SJCRH30 (cell line): ENCODE data around the gene CEACAM3. TPM values are rescaled to one million over a fixed set of nuclear protein-coding genes. Genes with fewer than 3 reads are reported as not detected.

Experiments used
- DNase-seq, 2 experiments: peaks; one replicate each; pipeline ENCODE4 v3.0.0-alpha.2; 2015 to 2020
- H3K27ac ChIP-seq: fragments of 250-450 bp; sonication (Bioruptor Pico); 2 replicates; pipeline ENCODE4 v1.5.1; 2020; ENCODE audit warnings: mild to moderate bottlenecking, moderate library complexity
- H3K27me3 ChIP-seq: fragments of 250-450 bp; sonication (Bioruptor Pico); 2 replicates; pipeline ENCODE4 v1.5.1; 2020; ENCODE audit warnings: mild to moderate bottlenecking, moderate library complexity
- H3K36me3 ChIP-seq: fragments of 250-450 bp; sonication (Bioruptor Pico); 2 replicates; pipeline ENCODE4 v1.5.1; 2020; ENCODE audit warnings: mild to moderate bottlenecking, moderate library complexity
- H3K4me1 ChIP-seq: fragments of 250-450 bp; sonication (Bioruptor Pico); 2 replicates; pipeline ENCODE4 v1.5.1; 2020; ENCODE audit warnings: mild to moderate bottlenecking, moderate library complexity
- H3K4me3 ChIP-seq: fragments of 250-450 bp; sonication (Bioruptor Pico); 2 replicates; pipeline ENCODE4 v1.5.1; 2020; ENCODE audit warnings: mild to moderate bottlenecking, moderate library complexity
- H3K9me3 ChIP-seq: fragments of 250-450 bp; sonication (Bioruptor Pico); replicated peaks from 2 replicates; pipeline ENCODE4 v1.5.1; 2020; ENCODE audit warnings: mild to moderate bottlenecking, moderate library complexity
- total RNA-seq: library from RNA; depleted of rRNA; stranded (reverse); fragments of >200 nt; shearing (Covaris generic); gene quantifications from 2 replicates; pipeline ENCODE4 v1.2.3, GENCODE V29; 2014

CEACAM3 gene
- total RNA-seq, 1 experiment from 2014 or later = not detected

DNA sequence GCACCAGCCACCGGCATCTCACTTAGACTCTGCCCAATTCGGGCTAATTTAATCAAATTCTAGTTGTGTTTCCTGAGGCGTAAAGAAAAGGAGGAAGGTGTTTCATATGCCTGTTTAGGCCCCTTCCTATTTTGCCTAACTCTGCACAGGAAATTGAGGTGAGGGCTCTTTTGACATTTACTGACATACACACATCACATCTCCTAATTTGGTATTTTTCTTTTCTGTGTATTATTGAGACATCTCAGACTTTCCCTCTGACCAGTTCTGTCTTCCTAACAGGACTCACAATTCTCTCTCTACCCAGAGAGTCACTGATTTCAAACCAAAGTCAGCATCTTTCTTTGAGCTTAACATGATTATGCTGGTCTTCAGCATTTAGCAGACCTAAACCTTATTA is 7.9 kb downstream of the CEACAM3 start:
- Histone ChIP-seq H3K4me3 (no peak overlapping the region), H3K36me3 (no peaks in the 10 kb centered on the region)
- DNase-seq = no peak

DNA sequence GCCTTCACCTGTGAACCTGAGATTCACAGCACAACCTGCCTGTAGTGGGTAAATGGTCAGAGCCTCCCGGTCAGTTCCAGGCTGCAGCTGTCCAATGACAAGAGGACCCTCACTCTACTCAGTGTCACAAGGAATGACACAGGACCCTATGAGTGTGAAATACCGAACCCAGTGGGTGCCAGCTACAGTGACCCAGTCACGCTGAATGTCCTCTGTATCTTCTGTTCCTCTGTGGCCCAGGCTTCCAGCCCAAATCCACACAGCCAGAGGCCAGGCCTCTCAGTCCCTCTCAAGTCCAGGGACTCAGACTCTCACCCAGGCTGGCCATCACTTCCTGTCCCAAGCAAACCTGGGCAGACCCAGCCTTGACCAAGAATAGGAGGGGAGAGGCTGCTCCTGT is 10.8 kb downstream of the CEACAM3 start:
- Histone ChIP-seq H3K36me3 (no peaks in the 10 kb centered on the region), H3K4me3 (no peak overlapping the region), H3K27me3 (peaks cover 12% of the 10 kb centered on the region), H3K27ac (no peak overlapping the region), H3K4me1 (no peaks in the 10 kb centered on the region), H3K9me3 (no peaks in the 10 kb centered on the region)
- no peak for DNase-seq

More for the DNA sequence above, 7.9 kb downstream of the CEACAM3 start:
- Histone ChIP-seq H3K4me1 (no peaks in the 10 kb centered on the region), H3K9me3 (no peaks in the 10 kb centered on the region; the same call in 1 of the 2 replicates), H3K27me3 (peaks cover 8% of the 10 kb centered on the region), H3K27ac (no peak overlapping the region)

DNA sequence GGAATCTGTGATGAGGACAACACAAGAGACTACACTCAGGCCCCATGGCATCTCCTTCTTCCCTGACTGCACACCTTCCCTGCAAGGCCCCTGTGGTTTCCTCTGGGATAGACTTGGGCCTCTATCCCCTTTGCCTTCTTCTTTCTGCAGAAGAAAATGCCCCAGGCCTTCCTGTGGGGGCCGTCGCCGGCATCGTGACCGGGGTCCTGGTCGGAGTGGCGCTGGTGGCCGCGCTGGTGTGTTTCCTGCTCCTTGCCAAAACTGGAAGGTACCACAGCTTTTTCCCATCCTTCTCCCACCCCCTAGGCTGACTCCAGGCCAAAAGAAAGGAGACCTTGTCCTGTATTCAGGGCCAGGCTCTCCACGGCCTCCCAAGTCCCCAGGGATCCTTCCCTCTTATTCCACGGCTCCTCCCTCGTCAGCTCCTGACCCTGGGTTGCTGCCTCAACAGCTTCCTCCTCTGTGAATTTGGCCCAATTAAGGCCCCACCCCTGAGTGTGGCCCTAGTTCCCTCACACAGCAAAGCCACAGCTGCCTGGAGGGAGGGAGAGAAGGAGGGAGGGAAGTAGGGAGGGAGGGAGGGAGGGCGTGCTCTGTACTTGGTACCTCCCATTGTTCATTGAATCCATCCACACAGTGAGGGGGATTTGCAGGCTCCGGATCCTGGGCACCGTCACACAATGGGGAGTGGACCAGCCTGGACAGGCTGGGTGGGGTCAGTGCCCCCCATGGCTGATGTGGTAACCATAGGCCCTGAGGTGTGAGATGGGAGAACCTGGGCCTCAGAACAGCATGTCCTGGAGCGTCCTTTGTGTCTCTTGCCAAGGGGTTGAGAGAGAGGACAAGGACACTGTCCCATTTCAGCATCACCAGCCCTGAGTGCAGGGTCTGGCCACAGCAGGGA is 12.5 kb downstream of the CEACAM3 start:
- H3K27me3 ChIP-seq = peaks cover 12% of the 10 kb centered on the region
- H3K4me1 ChIP-seq = no peaks in the 10 kb centered on the region
- no peak overlapping the region for H3K4me3 ChIP-seq
- no peaks in the 10 kb centered on the region for H3K9me3 ChIP-seq
- H3K36me3 ChIP-seq = no peaks in the 10 kb centered on the region
- DNase-seq = no peak
- no peak overlapping the region for H3K27ac ChIP-seq

DNA sequence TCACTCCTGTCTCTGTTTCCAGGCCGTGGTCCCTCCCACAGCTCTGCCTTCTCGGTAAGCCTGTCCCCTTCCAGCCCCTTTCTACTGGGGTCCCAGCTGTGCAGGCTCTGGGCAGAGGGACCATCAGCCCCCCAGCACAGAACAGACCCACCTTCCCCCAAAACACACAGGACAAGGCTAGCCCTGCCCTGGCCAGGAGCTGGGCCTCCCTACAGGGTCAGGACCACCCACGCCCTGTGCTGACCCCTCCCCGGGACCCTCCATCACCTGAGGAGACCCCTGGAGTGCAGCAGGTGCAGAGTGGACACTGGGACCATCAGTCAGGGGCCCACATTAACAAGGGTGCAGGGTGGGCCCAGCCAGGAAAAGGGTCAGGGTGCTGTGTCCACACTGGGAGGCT is 13.9 kb downstream of the CEACAM3 start:
- Histone ChIP-seq H3K27me3 (peaks cover 20% of the 10 kb centered on the region), H3K36me3 (no peaks in the 10 kb centered on the region), H3K27ac (no peak overlapping the region), H3K9me3 (no peaks in the 10 kb centered on the region), H3K4me3 (no peak overlapping the region), H3K4me1 (no peaks in the 10 kb centered on the region)
- no peak for DNase-seq

DNA sequence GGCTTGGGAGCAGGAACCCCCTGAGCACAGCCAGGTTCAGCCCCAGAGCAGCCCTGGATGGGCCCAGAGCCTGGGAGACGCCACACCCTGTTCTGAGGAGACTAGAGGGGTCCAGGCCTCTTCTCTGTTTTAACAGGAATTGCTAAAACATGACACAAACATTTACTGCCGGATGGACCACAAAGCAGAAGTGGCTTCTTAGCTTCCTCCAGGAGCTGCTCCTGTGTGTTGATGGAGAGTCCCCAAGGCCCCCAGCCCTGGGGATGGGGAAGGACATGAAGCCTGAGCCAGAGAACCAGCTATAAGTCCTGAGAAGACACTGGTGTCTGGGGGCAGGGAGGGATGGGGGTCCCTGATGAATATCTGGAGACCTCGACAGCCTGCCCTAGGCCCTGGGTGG is 14.6 kb downstream of the CEACAM3 start:
- peaks cover 23% of the 10 kb centered on the region for H3K27me3 ChIP-seq
- no peaks in the 10 kb centered on the region for H3K36me3 ChIP-seq
- DNase-seq = no peak

DNA sequence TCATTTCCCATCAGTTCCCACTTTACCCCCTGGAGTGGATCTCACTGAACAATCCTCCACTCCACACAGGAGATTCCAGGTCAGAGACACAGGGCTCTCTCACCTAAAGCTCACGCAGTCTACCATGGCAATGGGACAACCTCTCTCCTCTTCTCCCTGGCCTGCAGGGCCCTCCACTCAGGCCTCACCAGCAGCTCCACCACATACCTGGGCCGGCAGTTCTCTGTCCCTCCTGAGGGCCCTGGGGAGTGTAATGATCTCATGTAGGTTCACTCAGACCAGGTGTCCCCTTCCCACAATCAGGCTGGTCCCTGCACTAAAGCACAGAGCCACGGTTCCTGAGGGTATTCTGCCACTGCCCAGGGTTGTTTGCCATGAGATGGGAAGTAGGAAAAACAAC is 15.6 kb downstream of the CEACAM3 start:
- no peak overlapping the region for H3K4me3 ChIP-seq
- no peak for DNase-seq
- no peaks in the 10 kb centered on the region for H3K36me3 ChIP-seq
- H3K27ac ChIP-seq = no peak overlapping the region
- no peaks in the 10 kb centered on the region for H3K9me3 ChIP-seq
- no peaks in the 10 kb centered on the region for H3K4me1 ChIP-seq
- peaks cover 28% of the 10 kb centered on the region for H3K27me3 ChIP-seq

More for the DNA sequence above, 14.6 kb downstream of the CEACAM3 start:
- Histone ChIP-seq H3K4me3 (no peak overlapping the region), H3K4me1 (no peaks in the 10 kb centered on the region), H3K9me3 (no peaks in the 10 kb centered on the region), H3K27ac (no peak overlapping the region)

DNA sequence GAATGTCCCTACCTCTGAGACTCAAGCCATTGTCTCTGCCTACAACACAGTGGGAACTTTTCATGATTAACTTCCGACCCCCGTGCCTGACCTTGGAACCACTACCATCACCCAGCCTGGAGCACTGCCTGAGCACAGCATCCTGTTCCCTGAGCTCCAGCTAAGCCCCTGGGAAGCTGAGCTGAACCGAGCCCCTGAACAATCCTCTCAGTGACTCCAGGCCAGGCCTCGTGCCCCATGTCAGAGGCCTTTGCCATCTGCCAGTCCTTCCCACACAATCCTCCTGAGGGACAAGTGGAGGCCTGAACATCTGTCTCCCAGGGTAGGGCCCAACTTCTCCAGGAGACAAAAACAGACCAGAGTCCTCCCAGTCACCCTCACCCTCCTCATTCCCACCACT is 17.5 kb downstream of the CEACAM3 start:
- Histone ChIP-seq H3K4me3 (no peak overlapping the region), H3K36me3 (no peaks in the 10 kb centered on the region), H3K27ac (no peak overlapping the region), H3K27me3 (peaks cover 31% of the 10 kb centered on the region), H3K9me3 (no peaks in the 10 kb centered on the region), H3K4me1 (no peaks in the 10 kb centered on the region)
- no peak for DNase-seq

DNA sequence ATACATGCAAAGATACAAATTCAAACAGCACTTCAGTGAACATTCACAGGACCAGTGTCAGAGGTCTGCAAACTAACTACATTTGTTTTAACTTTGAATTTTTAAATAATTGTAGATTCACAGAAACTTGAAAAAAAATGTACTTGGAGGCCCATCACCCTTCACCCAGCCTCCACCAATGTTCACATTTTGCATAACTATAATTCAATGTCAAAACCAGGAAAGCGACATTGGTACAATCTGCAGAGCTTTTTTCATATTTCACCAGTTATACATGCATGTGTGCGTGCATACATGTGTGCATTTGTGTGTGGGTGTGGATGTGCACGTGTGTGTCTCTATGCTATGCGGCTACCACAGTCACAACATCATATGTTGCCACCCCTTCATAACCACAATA is 18.9 kb downstream of the CEACAM3 start:
- Histone ChIP-seq H3K4me1 (no peaks in the 10 kb centered on the region), H3K27me3 (peaks cover 37% of the 10 kb centered on the region), H3K27ac (no peak overlapping the region), H3K4me3 (no peak overlapping the region), H3K9me3 (no peaks in the 10 kb centered on the region), H3K36me3 (no peaks in the 10 kb centered on the region)
- no peak for DNase-seq

DNA sequence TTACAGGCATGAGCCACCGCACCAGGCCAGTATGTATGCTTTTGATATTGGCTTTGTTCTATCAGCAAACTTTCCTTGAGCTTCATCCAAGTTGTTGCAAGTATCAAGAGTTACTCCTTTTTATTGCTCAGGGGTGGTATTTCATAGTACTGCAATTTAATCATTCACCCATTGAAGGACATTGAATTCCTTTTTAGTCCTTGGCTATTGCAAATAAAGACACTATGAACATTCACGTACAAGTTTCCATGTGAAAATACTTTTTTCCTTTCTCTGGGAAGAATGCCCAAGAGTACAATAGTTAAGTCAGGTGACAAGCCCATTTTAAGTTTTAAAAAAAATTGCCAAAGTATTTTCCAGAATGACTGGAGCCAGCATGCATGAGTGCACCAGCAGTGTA is 20.4 kb downstream of the CEACAM3 start:
- no peaks in the 10 kb centered on the region for H3K36me3 ChIP-seq
- no peak for DNase-seq
- no peaks in the 10 kb centered on the region for H3K9me3 ChIP-seq
- H3K27me3 ChIP-seq = peaks cover 34% of the 10 kb centered on the region
- no peak overlapping the region for H3K4me3 ChIP-seq
- no peak overlapping the region for H3K27ac ChIP-seq
- H3K4me1 ChIP-seq = no peaks in the 10 kb centered on the region

DNA sequence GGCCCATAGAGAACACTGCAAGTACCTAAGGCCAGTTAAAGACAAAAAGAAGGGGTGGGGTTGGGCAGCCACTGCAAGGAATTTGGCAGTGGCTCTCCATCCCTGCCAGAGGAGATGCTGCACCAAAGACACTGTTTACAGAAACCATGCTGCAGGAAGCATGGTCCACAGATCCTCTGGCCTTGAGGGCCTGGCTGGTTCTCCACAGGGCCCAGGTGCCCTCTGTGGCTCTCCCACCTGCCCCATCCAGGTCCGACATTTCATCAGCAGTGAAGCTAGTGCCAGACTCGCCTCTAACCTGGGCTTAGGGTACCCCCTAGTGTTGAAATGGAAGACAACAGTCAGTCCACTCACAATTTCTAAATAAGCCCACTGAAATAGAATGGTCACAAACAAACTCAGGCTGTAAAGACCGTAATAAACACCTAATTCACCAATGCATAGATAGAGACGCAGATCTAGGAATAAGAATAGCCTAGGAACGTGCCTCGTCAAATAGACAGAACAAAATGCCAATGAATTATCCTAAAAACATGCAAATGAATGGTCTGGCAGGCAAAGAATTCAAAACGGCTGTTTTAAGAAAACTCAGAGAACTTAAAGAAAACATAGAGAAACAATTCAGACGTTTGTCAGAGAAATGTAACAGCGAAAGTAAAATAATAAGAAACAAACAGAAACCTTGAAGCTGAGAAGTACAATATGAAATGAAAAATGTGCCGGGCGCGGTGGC is 24.8 kb downstream of the CEACAM3 start:
- no peaks in the 10 kb centered on the region for H3K36me3 ChIP-seq
- H3K4me1 ChIP-seq = no peaks in the 10 kb centered on the region
- H3K4me3 ChIP-seq = no peak overlapping the region
- no peaks in the 10 kb centered on the region for H3K9me3 ChIP-seq
- peak; percentile 34 to 72 for DNase-seq
- no peak overlapping the region for H3K27ac ChIP-seq
- peaks cover 26% of the 10 kb centered on the region for H3K27me3 ChIP-seq

DNA sequence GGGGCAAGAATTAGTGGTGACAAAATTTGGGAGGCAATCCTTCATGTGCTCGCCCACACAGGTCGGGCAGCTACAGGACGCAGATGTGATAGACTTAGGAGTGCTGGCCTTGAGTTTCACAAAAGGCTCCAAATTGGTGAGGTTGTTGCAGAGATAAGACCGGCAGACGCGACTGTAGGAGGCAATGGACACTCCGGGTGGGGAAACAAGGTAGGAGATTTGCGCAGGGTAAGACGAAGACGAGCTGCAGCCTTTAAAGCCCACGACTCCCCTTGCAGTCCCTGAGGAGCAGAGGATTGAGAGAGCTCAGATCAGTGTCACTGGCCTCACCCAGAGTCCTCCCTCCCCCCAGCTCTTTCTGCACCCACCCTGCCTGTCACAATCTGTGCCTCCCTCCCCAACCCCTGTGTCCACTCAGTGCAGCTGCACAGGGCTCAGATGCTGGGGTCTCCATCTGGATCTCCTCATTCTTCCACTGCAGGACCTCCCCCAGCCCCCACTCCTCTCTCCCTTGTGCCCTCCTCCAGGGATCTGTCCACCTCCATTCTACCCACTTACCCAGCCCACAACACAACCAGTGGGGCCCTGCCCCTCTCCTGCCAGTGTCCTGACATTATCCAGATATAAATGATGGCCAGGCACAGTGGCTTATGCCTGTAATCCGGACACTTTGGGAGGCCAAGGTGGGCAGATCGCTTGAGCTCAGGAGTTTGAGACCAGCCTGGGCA is 41.8 kb downstream of the CEACAM3 start:
- H3K27ac ChIP-seq = no peak overlapping the region
- H3K4me1 ChIP-seq = no peaks in the 10 kb centered on the region
- no peak for DNase-seq
- no peaks in the 10 kb centered on the region for H3K36me3 ChIP-seq
- peaks cover 17% of the 10 kb centered on the region for H3K27me3 ChIP-seq
- H3K9me3 ChIP-seq = no peaks in the 10 kb centered on the region
- H3K4me3 ChIP-seq = no peak overlapping the region

DNA sequence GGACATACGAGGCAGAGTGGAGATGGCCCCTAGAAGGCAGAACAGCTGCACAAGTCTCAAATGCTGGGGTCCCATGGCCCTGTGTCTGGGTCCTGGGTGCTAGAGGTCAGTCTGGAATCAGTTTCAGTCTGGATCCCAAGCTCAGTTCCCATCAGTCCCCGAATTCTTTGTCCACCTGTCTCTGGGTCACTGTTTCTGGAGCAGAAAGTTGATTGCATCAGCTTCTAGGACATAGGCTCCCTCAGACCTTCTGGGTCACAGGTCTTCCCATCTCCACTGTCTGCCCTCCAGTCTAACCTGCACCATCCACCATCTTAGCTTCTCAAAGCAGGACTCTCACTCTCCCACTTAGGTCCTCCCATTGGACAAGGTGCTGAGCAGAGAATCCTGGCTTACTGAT is 42.8 kb downstream of the CEACAM3 start:
- peaks cover 16% of the 10 kb centered on the region for H3K27me3 ChIP-seq
- no peak overlapping the region for H3K4me3 ChIP-seq
- H3K4me1 ChIP-seq = no peaks in the 10 kb centered on the region
- H3K9me3 ChIP-seq = no peaks in the 10 kb centered on the region
- H3K36me3 ChIP-seq = no peaks in the 10 kb centered on the region
- no peak for DNase-seq
- H3K27ac ChIP-seq = no peak overlapping the region

DNA sequence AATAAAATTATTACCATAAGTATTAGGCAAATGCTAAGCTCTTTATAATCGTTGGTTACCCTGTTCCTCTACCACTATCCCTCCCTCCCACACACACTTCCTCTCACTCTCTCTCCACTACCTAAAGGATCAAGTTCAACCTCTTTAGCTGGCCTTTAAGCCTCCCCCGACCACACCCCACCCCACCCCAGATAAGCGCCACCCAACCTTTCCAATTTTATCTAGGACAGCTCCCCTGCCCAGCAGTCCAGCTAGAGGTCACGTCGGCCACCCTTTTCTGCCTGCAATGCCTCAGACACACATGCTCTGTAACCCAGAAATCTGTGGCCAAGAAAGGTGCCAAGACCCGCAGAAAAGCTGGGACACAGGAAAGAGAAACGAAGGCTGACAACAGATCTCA is 47.0 kb downstream of the CEACAM3 start:
- H3K27me3 ChIP-seq = peaks cover 10% of the 10 kb centered on the region
- H3K27ac ChIP-seq = no peak overlapping the region
- no peaks in the 10 kb centered on the region for H3K4me1 ChIP-seq
- no peak overlapping the region for H3K4me3 ChIP-seq
- no peaks in the 10 kb centered on the region for H3K36me3 ChIP-seq
- no peak for DNase-seq
- no peaks in the 10 kb centered on the region for H3K9me3 ChIP-seq

DNA sequence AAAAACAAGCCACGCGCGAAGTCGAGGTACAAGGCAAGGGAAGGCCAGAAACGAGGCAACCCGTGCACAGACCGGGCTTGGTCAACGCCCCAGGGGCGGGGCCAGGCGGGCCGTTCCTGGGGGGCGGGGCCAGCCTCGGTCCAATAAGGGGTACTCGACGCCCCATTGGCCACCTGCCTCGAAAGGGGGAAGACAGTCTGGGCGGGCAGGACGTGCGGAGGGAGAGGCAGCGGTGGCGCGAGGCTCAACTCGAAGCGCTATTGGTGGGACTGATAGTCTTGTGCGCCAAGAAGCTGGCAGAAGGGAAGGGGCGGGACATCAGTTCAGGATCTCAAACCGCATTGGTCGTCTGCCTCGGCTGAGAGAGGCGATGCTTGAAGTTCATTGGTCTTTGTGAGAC is 48.2 kb downstream of the CEACAM3 start, which contains the start of gene LYPD4:
TSS of gene LYPD4 (minus strand) at position 83 of the 400 bp plus-strand sequence. CDS start 5,398 bp downstream, outside the sequence.
- H3K27ac ChIP-seq = no peak within 1 kb of the TSS
- no peak within 1 kb of the TSS for H3K4me3 ChIP-seq
- H3K27me3 ChIP-seq = peaks cover 12% of the 10 kb centered on the region; the same call in 1 of the 2 replicates
- H3K9me3 ChIP-seq = no peaks in the 10 kb centered on the region
- peaks cover 7% of the 10 kb centered on the region for H3K4me1 ChIP-seq
- no peaks in the 10 kb centered on the region for H3K36me3 ChIP-seq
- no peak for DNase-seq

DNA sequence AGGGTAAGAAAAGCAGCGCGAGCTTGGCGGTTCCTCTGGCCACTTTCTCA is 48.4 kb downstream of the CEACAM3 start, which contains the start of gene DMRTC2:
TSS of gene DMRTC2 (plus strand) at position 42 of the 50 bp plus-strand sequence. CDS start 2,387 bp downstream, outside the sequence.
- no peak for DNase-seq
- H3K27me3 ChIP-seq = peaks cover 12% of the 10 kb centered on the region; the same call in 1 of the 2 replicates
- no peak within 1 kb of the TSS for H3K4me3 ChIP-seq
- no peaks in the 10 kb centered on the region for H3K9me3 ChIP-seq
- H3K36me3 ChIP-seq = no peaks in the 10 kb centered on the region
- no peak within 1 kb of the TSS for H3K27ac ChIP-seq
- H3K4me1 ChIP-seq = peaks cover 7% of the 10 kb centered on the region
